ENCODE data around the gene SKOR1. TPM values are rescaled to one million over a fixed set of nuclear protein-coding genes. Genes with fewer than 3 reads are reported as not detected.

The SKOR1 gene
- total and polyA plus RNA-seq, 9 donors: 0.05 to 1.2 (median 0.88) TPM

GRCh38 chr15:67833710-67834511 is 8.6 kb downstream of the SKOR1 start:
- peak in 2 of 5 donors; percentile 31 to 34 for DNase-seq
- intact Hi-C loops (cut with DNase I): loop anchor here (5.0 to 10.0 kb wide), 5 partner anchors 329 to 889 kb away; no protein-coding TSS in a partner anchor
- Histone ChIP-seq H3K9me3 (no peaks in the 10 kb centered on the region), H3K27me3 (peaks cover 12% of the 10 kb centered on the region), H3K4me3 (peak overlapping the region; percentile 27), H3K36me3 (no peaks in the 10 kb centered on the region), H3K27ac (no peak overlapping the region), H3K4me1 (ENCODE audit: insufficient read depth) (peaks cover 19% of the 10 kb centered on the region)
- TF ChIP-seq POLR2A (IDR thresholded peaks at IDR 0.05) (no peak), CTCF (IDR thresholded peaks at IDR 0.05) (peak in 1 of 3 donors; percentile 25)
- WGBS, 3 donors: 1 to 4% (median 2%) methylated on average over 43 to 44 of the region's 44 CpGs

GRCh38 chr15:67834581-67835296 is 9.4 kb downstream of the SKOR1 start:
- TF ChIP-seq CTCF (IDR thresholded peaks at IDR 0.05) (no peak), POLR2A (IDR thresholded peaks at IDR 0.05) (no peak), EP300 (IDR thresholded peaks at IDR 0.05) (no peak)

GRCh38 chr15:67835297-67836133 is 10.2 kb downstream of the SKOR1 start:
- Histone ChIP-seq H3K27me3 (peaks cover 7% of the 10 kb centered on the region), H3K9me3 (no peaks in the 10 kb centered on the region), H3K36me3 (no peaks in the 10 kb centered on the region), H3K27ac (no peak overlapping the region), H3K4me3 (peak overlapping the region; percentile 27), H3K4me1 (ENCODE audit: insufficient read depth) (peaks cover 16% of the 10 kb centered on the region)
- no peak for TF ChIP-seq POLR2A (IDR thresholded peaks at IDR 0.05)
- no peak for TF ChIP-seq EP300 (IDR thresholded peaks at IDR 0.05)
- no peak for TF ChIP-seq CTCF (IDR thresholded peaks at IDR 0.05)
- intact Hi-C loops (cut with DNase I): loop anchor here (5.0 to 10.0 kb wide), 6 partner anchors 293 to 891 kb away; partner anchors contain the start of genes C15orf61 (in 1 of the 4) and MAP2K5 (in 1 of the 4)
- WGBS, 3 donors: 1 to 5% (median 2%) methylated on average over 58 to 59 of the region's 59 CpGs
- DNase-seq: peak in 2 of 5 donors; percentile 33 to 39

More at GRCh38 chr15:67834581-67835296, 9.4 kb downstream of the SKOR1 start:
- H3K27me3 ChIP-seq: peaks cover 12% of the 10 kb centered on the region
- peaks cover 16% of the 10 kb centered on the region for H3K4me1 ChIP-seq (ENCODE audit: insufficient read depth)
- intact Hi-C loops (cut with DNase I): loop anchor here (5.0 to 10.0 kb wide), 7 partner anchors 292 to 890 kb away; partner anchors contain the start of genes C15orf61 (in 1 of the 4) and MAP2K5 (in 1 of the 4)
- no peak overlapping the region for H3K27ac ChIP-seq
- peak in 2 of 5 donors; percentile 30 for DNase-seq
- no peaks in the 10 kb centered on the region for H3K36me3 ChIP-seq
- peak overlapping the region; percentile 27 for H3K4me3 ChIP-seq
- 1 to 3% (median 2%) methylated on average over 46 to 59 of the region's 59 CpGs for WGBS, 3 donors
- H3K9me3 ChIP-seq: no peaks in the 10 kb centered on the region

GRCh38 chr15:67836134-67836455 is 10.8 kb downstream of the SKOR1 start:
- no peak for TF ChIP-seq EP300 (IDR thresholded peaks at IDR 0.05)
- DNase-seq: peak in 1 of 5 donors; percentile 32
- Histone ChIP-seq H3K27me3 (peaks cover 5% of the 10 kb centered on the region), H3K4me3 (peak overlapping the region; percentile 27), H3K36me3 (no peaks in the 10 kb centered on the region), H3K4me1 (ENCODE audit: insufficient read depth) (peaks cover 17% of the 10 kb centered on the region), H3K9me3 (no peaks in the 10 kb centered on the region), H3K27ac (no peak overlapping the region)
- WGBS, 3 donors: 2 to 3% (median 2%) methylated on average over 16 of the region's 16 CpGs
- intact Hi-C loops (cut with DNase I): loop anchor here (5.0 to 10.0 kb wide), 6 partner anchors 294 to 891 kb away; partner anchors contain the start of genes C15orf61 (in 1 of the 4) and MAP2K5 (in 1 of the 4)
